ENCODE measurements around the gene BSCL2.

GRCh38 chr11:62669420-62670161 is 37.6 kb downstream of the BSCL2 start:
- TF ChIP-seq POLR2AphosphoS5 (IDR thresholded peaks at IDR 0.05): no peak
- no peak for TF ChIP-seq CTCF (IDR thresholded peaks at IDR 0.05)
- no peak for TF ChIP-seq POLR2A (IDR thresholded peaks at IDR 0.05)
- no peak for TF ChIP-seq EP300 (IDR thresholded peaks at IDR 0.05)

All from suprapubic skin (tissue), 4 donors.